A673 (cell line): Measurements from ENCODE around the gene KCNJ15. TPM values are rescaled to one million over a fixed set of nuclear protein-coding genes. Genes with fewer than 3 reads are reported as not detected.

Experiments
- BruUV-seq: library from RNA; stranded (reverse); fragments of 400-500 nt; replicated peaks from 2 replicates; lab custom pipeline; 2021; lab: Mats Ljungman, UMichigan
- CTCF ChIA-PET: fragments of 300-600 bp; sonication (Branson Sonifier 250); formaldehyde crosslinking; loops from one replicate; lab custom pipeline; 2022; ENCODE audit warnings: antibody characterized with exemption; lab: Charles Lee
- POLR2A ChIA-PET: fragments of 300-600 bp; sonication (Branson Sonifier 250); formaldehyde crosslinking; loops from one replicate; lab custom pipeline; 2022; ENCODE audit warnings: antibody characterized with exemption; ENCODE audit not compliant: low non-redundant PET; lab: Charles Lee
- DNase-seq: peaks from one replicate; pipeline ENCODE4 v3.0.0-alpha.2; 2015; ENCODE audit warnings: low spot score
- H3K27ac ChIP-seq: fragments of 200-600 bp; sonication (generic); 2 replicates; pipeline ENCODE4 v1.5.1; 2016; ENCODE audit warnings: mixed run types, low read depth, mild to moderate bottlenecking, mixed read lengths, antibody characterized with exemption, low read length; ENCODE audit not compliant: poor library complexity, severe bottlenecking
- H3K27me3 ChIP-seq: fragments of 200-600 bp; sonication (generic); replicated peaks from 2 replicates; pipeline ENCODE4 v1.6.1; 2017; ENCODE audit warnings: mixed run types, low read depth, mild to moderate bottlenecking, mixed read lengths, antibody characterized with exemption, low read length; ENCODE audit not compliant: insufficient read depth, poor library complexity
- H3K36me3 ChIP-seq: fragments of 200-600 bp; sonication (generic); 2 replicates; pipeline ENCODE4 v1.6.1; 2016; ENCODE audit warnings: mixed run types, mild to moderate bottlenecking, mixed read lengths, antibody characterized with exemption, low read length; ENCODE audit not compliant: insufficient read depth, poor library complexity, severe bottlenecking
- H3K4me1 ChIP-seq: fragments of 200-600 bp; sonication (generic); 2 replicates; pipeline ENCODE4 v1.6.1; 2017; ENCODE audit warnings: mixed run types, mild to moderate bottlenecking, mixed read lengths, antibody characterized with exemption, low read length; ENCODE audit not compliant: insufficient read depth, poor library complexity, severe bottlenecking
- H3K4me3 ChIP-seq: fragments of 200-600 bp; sonication (generic); 2 replicates; pipeline ENCODE4 v1.5.1; 2016; ENCODE audit warnings: low read depth, mixed run types, mild to moderate bottlenecking, mixed read lengths, low read length; ENCODE audit not compliant: poor library complexity, severe bottlenecking
- H3K9me3 ChIP-seq: fragments of 200-600 bp; sonication (generic); 2 replicates; pipeline ENCODE4 v1.6.1; 2016; ENCODE audit warnings: mixed run types, low read depth, mild to moderate bottlenecking, mixed read lengths, antibody characterized with exemption, low read length; ENCODE audit not compliant: poor library complexity, severe bottlenecking
- CTCF ChIP-seq: fragments of 300-800, 200-600 bp; sonication (generic); conservative IDR thresholded peaks from 2 replicates; pipeline ENCODE4 v1.5.1; 2017; ENCODE audit warnings: low read depth, mild to moderate bottlenecking, antibody characterized with exemption, low read length, moderate library complexity, mixed read lengths
- EZH2 ChIP-seq: fragments of 200-600 bp; sonication (generic); IDR thresholded peaks from 2 replicates; pipeline ENCODE4 v1.6.1; 2017; ENCODE audit warnings: borderline replicate concordance, low read depth, mild to moderate bottlenecking, mixed read lengths, antibody characterized with exemption, low read length; ENCODE audit not compliant: poor library complexity, severe bottlenecking
- intact Hi-C: fragments of 100-400 bp; cut with micrococcal nuclease; formaldehyde crosslinking; loops from one replicate; pipeline ENCODE4 v1.10.0; 2022; ENCODE audit not compliant: unreplicated experiment
- total RNA-seq: library from RNA; stranded (reverse); gene quantifications from 2 replicates; pipeline ENCODE4 v1.2.3, GENCODE V29; 2021

Gene KCNJ15
- total RNA-seq, 1 experiment from 2014 or later: not detected

GRCh38 chr21:38295997-38296764, 39.4 kb downstream of the KCNJ15 start:
- H3K36me3 ChIP-seq: no peaks in the 10 kb centered on the region
- H3K27me3 ChIP-seq: peaks cover 87% of the 10 kb centered on the region
- POLR2A ChIA-PET: no interaction called here
- intact Hi-C loops: no loop called here
- TF ChIP-seq CTCF (no peak), EZH2 (no peak)
- CTCF ChIA-PET: no interaction called here
- H3K9me3 ChIP-seq: no peaks in the 10 kb centered on the region
- BruUV-seq: no TSS peak
- H3K4me3 ChIP-seq: no peak overlapping the region
- H3K27ac ChIP-seq: no peak overlapping the region
- DNase-seq: no peak
- H3K4me1 ChIP-seq: no peaks in the 10 kb centered on the region

GRCh38 chr21:38297194-38297631, 40.4 kb downstream of the KCNJ15 start:
- ChIA-PET CTCF (no interaction called here), POLR2A (no interaction called here)
- H3K4me3 ChIP-seq: no peak overlapping the region
- intact Hi-C loops: no loop called here
- no peak for DNase-seq
- H3K4me1 ChIP-seq: no peaks in the 10 kb centered on the region
- peaks cover 77% of the 10 kb centered on the region for H3K27me3 ChIP-seq
- H3K27ac ChIP-seq: no peak overlapping the region
- BruUV-seq: no TSS peak
- no peaks in the 10 kb centered on the region for H3K36me3 ChIP-seq
- TF ChIP-seq CTCF (no peak), EZH2 (no peak)
- H3K9me3 ChIP-seq: no peaks in the 10 kb centered on the region

- no peak overlapping the region for H3K27ac ChIP-seq
- H3K9me3 ChIP-seq: no peaks in the 10 kb centered on the region
- TF ChIP-seq CTCF: no peak
- POLR2A ChIA-PET: no interaction called here
- intact Hi-C loops: no loop called here
- no peaks in the 10 kb centered on the region for H3K4me1 ChIP-seq
- no peak overlapping the region for H3K4me3 ChIP-seq
- no TSS peak for BruUV-seq
- peaks cover 73% of the 10 kb centered on the region for H3K27me3 ChIP-seq
- CTCF ChIA-PET: no interaction called here
- DNase-seq: no peak
- H3K36me3 ChIP-seq: no peaks in the 10 kb centered on the region
Measured at GRCh38 chr21:38297871-38298270, 41.1 kb downstream of the KCNJ15 start.
